H1 (cell line): ENCODE results near the gene BRICD5.

Experiments used
- CHD2 ChIP-seq: IDR thresholded peaks from 2 replicates; pipeline ENCODE4 v1.6.1; 2012; ENCODE audit warnings: low read length, improper control_type of control experiment
- EP300 ChIP-seq, 2 experiments: IDR thresholded peaks; 1 replicate in 1 of 2; 2 replicates in 1 of 2; pipeline ENCODE4 v1.6.1; 2011 to 2012; ENCODE audit warnings: low read depth in 2 of 2, low read length in 2 of 2, mild to moderate bottlenecking in 2 of 2, borderline replicate concordance in 1 of 2, inconsistent platforms in 1 of 2, moderate library complexity in 1 of 2
- MAFK ChIP-seq: IDR thresholded peaks from 2 replicates; pipeline ENCODE4 v1.6.1; 2012; ENCODE audit warnings: low read depth, mild to moderate bottlenecking, improper control_type of control experiment, low read length
- POLR2AphosphoS5 ChIP-seq: IDR thresholded peaks from 2 replicates; pipeline ENCODE4 v1.6.1; 2011; ENCODE audit warnings: low read depth, low read length
- TEAD4 ChIP-seq: IDR thresholded peaks from 2 replicates; pipeline ENCODE4 v1.6.1; 2012; ENCODE audit warnings: low read depth, low read length, inconsistent platforms, mixed read lengths
- TF ChIP-seq, protein P1 (sequence below), 3 experiments: IDR thresholded peaks; 1 replicate in 2 of 3; 2 replicates in 1 of 3; pipeline versions ENCODE4 v1.5.1 to v1.6.1; 2011; ENCODE audit warnings: low read length in 3 of 3, mild to moderate bottlenecking in 3 of 3, inconsistent platforms in 2 of 3, low read depth in 1 of 3, moderate library complexity in 1 of 3; ENCODE audit not compliant: insufficient read depth in 1 of 3; ENCODE audit errors: control extremely low read depth in 1 of 3

DNA sequence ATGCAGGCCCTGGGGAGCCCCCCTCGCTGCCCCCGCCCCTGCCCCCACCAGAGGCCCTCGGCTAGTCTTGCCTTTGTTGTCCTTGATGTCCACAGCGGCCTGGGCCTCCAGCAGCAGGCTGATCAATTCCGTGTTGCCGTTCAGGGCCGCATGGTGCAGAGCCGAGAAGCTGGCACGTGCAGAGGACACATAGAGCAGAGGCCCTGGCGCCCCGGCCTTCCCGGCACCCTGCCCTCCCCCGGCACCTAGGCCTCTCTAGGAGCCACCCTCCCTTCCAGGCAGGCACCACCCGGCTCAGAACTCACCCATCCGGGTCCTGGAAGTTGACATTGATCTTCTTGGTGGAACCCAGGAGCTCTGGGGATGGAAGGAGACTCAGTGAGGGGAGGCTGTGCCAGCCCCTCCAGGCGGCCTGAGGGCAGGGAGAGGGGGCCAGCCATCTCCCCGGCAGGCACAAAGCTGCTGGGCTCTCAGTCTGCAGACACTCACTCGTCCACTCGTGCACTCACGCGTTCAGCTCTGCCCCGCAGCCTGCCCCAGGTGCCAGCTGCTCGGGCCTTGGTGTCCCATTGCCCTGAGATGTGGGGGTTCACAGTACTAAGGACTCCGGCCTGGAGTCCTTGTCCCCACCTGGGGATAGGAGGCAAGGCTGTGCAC lies 20.5 kb downstream of the BRICD5 start:
- TF ChIP-seq, protein P1, sequence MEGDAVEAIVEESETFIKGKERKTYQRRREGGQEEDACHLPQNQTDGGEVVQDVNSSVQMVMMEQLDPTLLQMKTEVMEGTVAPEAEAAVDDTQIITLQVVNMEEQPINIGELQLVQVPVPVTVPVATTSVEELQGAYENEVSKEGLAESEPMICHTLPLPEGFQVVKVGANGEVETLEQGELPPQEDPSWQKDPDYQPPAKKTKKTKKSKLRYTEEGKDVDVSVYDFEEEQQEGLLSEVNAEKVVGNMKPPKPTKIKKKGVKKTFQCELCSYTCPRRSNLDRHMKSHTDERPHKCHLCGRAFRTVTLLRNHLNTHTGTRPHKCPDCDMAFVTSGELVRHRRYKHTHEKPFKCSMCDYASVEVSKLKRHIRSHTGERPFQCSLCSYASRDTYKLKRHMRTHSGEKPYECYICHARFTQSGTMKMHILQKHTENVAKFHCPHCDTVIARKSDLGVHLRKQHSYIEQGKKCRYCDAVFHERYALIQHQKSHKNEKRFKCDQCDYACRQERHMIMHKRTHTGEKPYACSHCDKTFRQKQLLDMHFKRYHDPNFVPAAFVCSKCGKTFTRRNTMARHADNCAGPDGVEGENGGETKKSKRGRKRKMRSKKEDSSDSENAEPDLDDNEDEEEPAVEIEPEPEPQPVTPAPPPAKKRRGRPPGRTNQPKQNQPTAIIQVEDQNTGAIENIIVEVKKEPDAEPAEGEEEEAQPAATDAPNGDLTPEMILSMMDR (IDR thresholded peaks at IDR 0.05; ENCODE audit: control extremely low read depth in 1 of 3, insufficient read depth in 1 of 3, low read depth in 1 of 3, low read length in 3 of 3) = no peak
- TF ChIP-seq POLR2AphosphoS5 = no peak
- TF ChIP-seq TEAD4 = no peak
- no peak for TF ChIP-seq CHD2
- no peak for TF ChIP-seq MAFK
- no peak for TF ChIP-seq EP300 (IDR thresholded peaks at IDR 0.05; ENCODE audit: borderline replicate concordance in 1 of 2, low read depth in 2 of 2, low read length in 2 of 2)
